ENCODE results near the gene SDHAF2. TPM values are rescaled to one million over a fixed set of nuclear protein-coding genes. Genes with fewer than 3 reads are reported as not detected.
"Not testable (repeated sequence)": the region's sequence is repeated elsewhere in the genome, so short reads cannot be mapped to it uniquely, and the experiment has no call there.

SDHAF2 gene
- total RNA-seq, 1 donor from 2014 or later, result 57.0 TPM

GRCh38 chr11:61425367-61426131 is 4.4 kb upstream of the SDHAF2 start:
- DNase-seq, result no peak

- DNase-seq, result peak; percentile 75
Measured at GRCh38 chr11:61429346-61429690, 606 bp upstream of the SDHAF2 start.

- not testable (repeated sequence) for DNase-seq
Measured at GRCh38 chr11:61430839-61431238, 915 bp downstream of the SDHAF2 start.

- DNase-seq, result no peak
Measured at GRCh38 chr11:61437496-61437895, 7.6 kb downstream of the SDHAF2 start.

GRCh38 chr11:61439615-61440014 is 9.7 kb downstream of the SDHAF2 start:
- DNase-seq, result no peak

- DNase-seq, result no peak
Measured at GRCh38 chr11:61442616-61443015, 12.7 kb downstream of the SDHAF2 start.

GRCh38 chr11:61445516-61445915 is 15.6 kb downstream of the SDHAF2 start:
- no peak for DNase-seq

GRCh38 chr11:61446211-61446651 is 16.3 kb downstream of the SDHAF2 start:
- DNase-seq, result peak; percentile 95

- no peak for DNase-seq
Measured at GRCh38 chr11:61447601-61448551, 18.0 kb downstream of the SDHAF2 start.

- no peak for DNase-seq
Measured at GRCh38 chr11:61448552-61448927, 18.6 kb downstream of the SDHAF2 start.

GRCh38 chr11:61452825-61453224 is 22.9 kb downstream of the SDHAF2 start:
- no peak for DNase-seq

- DNase-seq, result no peak
Measured at GRCh38 chr11:61453695-61454094, 23.8 kb downstream of the SDHAF2 start.

GRCh38 chr11:61454520-61454919 is 24.6 kb downstream of the SDHAF2 start:
- DNase-seq, result no peak

GRCh38 chr11:61460474-61460881 is 30.6 kb downstream of the SDHAF2 start:
- DNase-seq, result no peak

GRCh38 chr11:61460986-61461385 is 31.1 kb downstream of the SDHAF2 start:
- no peak for DNase-seq

- not testable (repeated sequence) for DNase-seq
Measured at GRCh38 chr11:61467602-61468001, 37.7 kb downstream of the SDHAF2 start.

- no peak for DNase-seq
Measured at GRCh38 chr11:61468002-61468401, 38.1 kb downstream of the SDHAF2 start.

- no peak for DNase-seq
Measured at GRCh38 chr11:61472282-61472681, 42.4 kb downstream of the SDHAF2 start.

- no peak for DNase-seq
Measured at GRCh38 chr11:61472868-61473267, 42.9 kb downstream of the SDHAF2 start.

- DNase-seq, result no peak
Measured at GRCh38 chr11:61473370-61474012, 43.6 kb downstream of the SDHAF2 start.

GRCh38 chr11:61474013-61474643 is 44.2 kb downstream of the SDHAF2 start:
- DNase-seq, result no peak

GRCh38 chr11:61475433-61475832 is 45.5 kb downstream of the SDHAF2 start:
- DNase-seq, result no peak

- no peak for DNase-seq
Measured at GRCh38 chr11:61476371-61476770, 46.4 kb downstream of the SDHAF2 start.

All from dermis blood vessel endothelial cell (primary cell).